Measurements from ENCODE around the gene USP28. TPM values are rescaled to one million over a fixed set of nuclear protein-coding genes. Genes with fewer than 3 reads are reported as not detected.

The USP28 gene
- total RNA-seq, 2 experiments from 2014 or later: 7.9 to 9.4 TPM

- CTCF ChIA-PET: no interaction called here
- no peaks in the 10 kb centered on the region for H3K36me3 ChIP-seq (ENCODE audit: insufficient read depth, low read length)
- H3K27ac ChIP-seq (ENCODE audit: low read depth in 1 of 2, low read length in 2 of 2): no peak overlapping the region
- DNase-seq: no peak
- Mint-ChIP-seq H3K9me3 (no peaks in the 10 kb centered on the region), H3K36me3 (ENCODE audit: low read depth) (peaks cover 7% of the 10 kb centered on the region), H3K4me3 (peak overlapping the region; percentile 53), H3K4me1 (ENCODE audit: low read depth) (peaks cover 13% of the 10 kb centered on the region), H3K27me3 (peaks cover 21% of the 10 kb centered on the region), H3K27ac (no peak overlapping the region)
- POLR2A ChIA-PET: no interaction called here
- peaks cover 0 to 20% of the 10 kb centered on the region in 2 experiments for H3K27me3 ChIP-seq (ENCODE audit: control insufficient read depth in 1 of 2, insufficient read depth in 2 of 2, low read length in 2 of 2)
- TF ChIP-seq, protein P1, sequence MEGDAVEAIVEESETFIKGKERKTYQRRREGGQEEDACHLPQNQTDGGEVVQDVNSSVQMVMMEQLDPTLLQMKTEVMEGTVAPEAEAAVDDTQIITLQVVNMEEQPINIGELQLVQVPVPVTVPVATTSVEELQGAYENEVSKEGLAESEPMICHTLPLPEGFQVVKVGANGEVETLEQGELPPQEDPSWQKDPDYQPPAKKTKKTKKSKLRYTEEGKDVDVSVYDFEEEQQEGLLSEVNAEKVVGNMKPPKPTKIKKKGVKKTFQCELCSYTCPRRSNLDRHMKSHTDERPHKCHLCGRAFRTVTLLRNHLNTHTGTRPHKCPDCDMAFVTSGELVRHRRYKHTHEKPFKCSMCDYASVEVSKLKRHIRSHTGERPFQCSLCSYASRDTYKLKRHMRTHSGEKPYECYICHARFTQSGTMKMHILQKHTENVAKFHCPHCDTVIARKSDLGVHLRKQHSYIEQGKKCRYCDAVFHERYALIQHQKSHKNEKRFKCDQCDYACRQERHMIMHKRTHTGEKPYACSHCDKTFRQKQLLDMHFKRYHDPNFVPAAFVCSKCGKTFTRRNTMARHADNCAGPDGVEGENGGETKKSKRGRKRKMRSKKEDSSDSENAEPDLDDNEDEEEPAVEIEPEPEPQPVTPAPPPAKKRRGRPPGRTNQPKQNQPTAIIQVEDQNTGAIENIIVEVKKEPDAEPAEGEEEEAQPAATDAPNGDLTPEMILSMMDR (IDR thresholded peaks at IDR 0.05): no peak
- ATAC-seq (ENCODE audit: poor library complexity): no peak
- no peaks in the 10 kb centered on the region for H3K9me3 ChIP-seq (ENCODE audit: control insufficient read depth in 1 of 2, insufficient read depth in 1 of 2, low read length in 2 of 2)
- H3K4me3 ChIP-seq (ENCODE audit: low read length): no peak overlapping the region
- intact Hi-C loops (cut with DNase I, micrococcal nuclease): loop anchor here (10.0 kb wide), 4 partner anchors 464 to 1704 kb away; partner anchors contain the start of genes NKAPD1 (in 1 of the 2), PIH1D2 (in 1 of the 2) and TTC12 (in 1 of the 2)
- H3K4me1 ChIP-seq (ENCODE audit: insufficient read depth, low read length): no peaks in the 10 kb centered on the region
Observed at GRCh38 chr11:113778111-113778910, 97.1 kb downstream of the USP28 start.

DNA sequence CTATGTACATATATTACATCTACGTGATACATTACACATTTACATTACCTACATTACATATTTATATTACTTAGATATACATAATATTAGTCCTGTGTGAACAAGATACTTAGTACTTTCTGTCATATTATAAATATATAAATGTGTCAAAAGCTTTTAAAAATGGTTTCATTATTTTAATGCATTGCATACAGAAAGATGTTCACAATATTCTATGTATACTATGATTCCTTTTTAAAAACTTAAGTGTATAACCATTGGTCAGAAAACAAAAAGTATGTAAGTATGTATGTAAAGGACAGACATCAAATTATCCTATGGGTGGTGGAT, 101.2 kb downstream of the USP28 start:
- intact Hi-C loops (cut with DNase I, micrococcal nuclease): loop anchor here (5.0 to 10.0 kb wide), 6 partner anchors 459 to 1699 kb away; partner anchors contain the start of genes NKAPD1 (in 1 of the 2), PIH1D2 (in 1 of the 2) and TTC12 (in 1 of the 2)
- CTCF ChIA-PET: interaction anchor here (1.5 kb wide), 1 partner anchor 9 kb away, joined by 3 read pairs; no protein-coding TSS in a partner anchor
- H3K27ac ChIP-seq (ENCODE audit: low read depth in 1 of 2, low read length in 2 of 2): peak overlapping the region; percentile 40 to 42
- Mint-ChIP-seq H3K9me3 (no peaks in the 10 kb centered on the region), H3K4me1 (ENCODE audit: low read depth) (peaks cover 31% of the 10 kb centered on the region), H3K4me3 (peak overlapping the region; percentile 95), H3K36me3 (ENCODE audit: low read depth) (peaks cover 22% of the 10 kb centered on the region), H3K27me3 (peaks cover under 1% of the 10 kb centered on the region), H3K27ac (peak overlapping the region; percentile 84)
- POLR2A ChIA-PET: no interaction called here
- peaks cover 12% of the 10 kb centered on the region for H3K4me1 ChIP-seq (ENCODE audit: insufficient read depth, low read length)
- no peaks in the 10 kb centered on the region for H3K9me3 ChIP-seq (ENCODE audit: control insufficient read depth in 1 of 2, insufficient read depth in 1 of 2, low read length in 2 of 2)
- ATAC-seq (ENCODE audit: poor library complexity) (no peak), DNase-seq (no peak)
- TF ChIP-seq, protein P1 (IDR thresholded peaks at IDR 0.05): peak; percentile 38
- no peaks in the 10 kb centered on the region for H3K27me3 ChIP-seq (ENCODE audit: control insufficient read depth in 1 of 2, insufficient read depth in 2 of 2, low read length in 2 of 2)
- H3K36me3 ChIP-seq (ENCODE audit: insufficient read depth, low read length): no peaks in the 10 kb centered on the region
- H3K4me3 ChIP-seq (ENCODE audit: low read length): peak overlapping the region; percentile 88

DNA sequence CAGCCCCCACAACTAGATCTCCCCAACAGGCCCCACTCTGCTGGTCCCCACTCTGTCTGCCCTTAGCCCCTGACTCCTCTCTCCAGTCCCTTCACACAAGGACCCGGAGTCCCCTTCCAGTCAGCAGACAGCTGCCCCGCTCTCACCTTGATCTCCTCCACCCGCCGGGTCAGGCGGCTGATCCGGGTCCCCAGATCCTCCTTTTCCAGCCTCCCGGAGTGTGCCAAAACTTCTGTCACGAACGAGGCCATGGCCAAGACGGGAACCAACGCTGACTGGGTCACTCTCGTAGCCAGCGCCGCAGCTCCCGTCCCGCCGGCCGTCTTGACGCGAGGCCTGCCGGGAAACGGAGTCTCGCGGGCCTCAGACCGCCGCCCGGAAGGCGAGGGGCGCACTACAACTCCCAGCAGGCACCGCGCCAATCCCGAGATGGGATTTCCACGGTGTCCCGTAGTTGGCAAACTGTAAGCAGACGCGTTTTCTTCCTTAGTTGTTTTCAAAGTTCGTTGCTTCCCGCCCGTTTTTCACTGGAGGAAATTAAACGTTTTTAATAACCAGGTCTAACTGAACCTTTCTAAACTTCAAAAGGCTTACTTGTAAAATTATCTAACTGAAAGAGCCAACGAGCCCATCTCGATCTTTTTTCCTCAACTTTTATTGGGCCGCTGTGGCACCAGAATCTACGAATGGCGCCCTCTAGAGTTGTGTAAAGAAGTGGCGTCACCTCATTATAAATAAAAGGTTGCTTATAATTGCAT, 101.8 kb downstream of the USP28 start, which contains the start of gene ZW10:
ZW10 (minus strand) TSS at position 277 of the 758 bp plus-strand sequence; CDS start at position 251, 26 bp downstream.
- H3K4me1 Mint-ChIP-seq (ENCODE audit: low read depth): peaks cover 31% of the 10 kb centered on the region
- DNase-seq (peak; percentile 86 to 96 (median 91)), ATAC-seq (ENCODE audit: poor library complexity) (peak; percentile 97)
- H3K27ac Mint-ChIP-seq: peak within 1 kb of the TSS; percentile 84
- intact Hi-C loops (cut with DNase I, micrococcal nuclease): loop anchor here (2.0 to 10.0 kb wide), 9 partner anchors 101 to 1699 kb away; partner anchors contain the start of genes TTC12 (in 2 of the 2), NKAPD1 (in 1 of the 2), PIH1D2 (in 1 of the 2) and REXO2 (in 1 of the 2)
- TF ChIP-seq, protein P1 (IDR thresholded peaks at IDR 0.05): peak; percentile 97
- Histone ChIP-seq H3K4me1 (ENCODE audit: insufficient read depth, low read length) (peaks cover 12% of the 10 kb centered on the region), H3K9me3 (ENCODE audit: control insufficient read depth in 1 of 2, insufficient read depth in 1 of 2, low read length in 2 of 2) (no peaks in the 10 kb centered on the region), H3K36me3 (ENCODE audit: insufficient read depth, low read length) (peaks cover 2% of the 10 kb centered on the region), H3K27me3 (ENCODE audit: control insufficient read depth in 1 of 2, insufficient read depth in 2 of 2, low read length in 2 of 2) (no peaks in the 10 kb centered on the region), H3K4me3 (ENCODE audit: low read length) (peak within 1 kb of the TSS; percentile 88), H3K27ac (ENCODE audit: low read depth in 1 of 2, low read length in 2 of 2) (peak within 1 kb of the TSS; percentile 40 to 42)
- H3K36me3 Mint-ChIP-seq (ENCODE audit: low read depth): peaks cover 27% of the 10 kb centered on the region
- H3K9me3 Mint-ChIP-seq: no peaks in the 10 kb centered on the region
- ChIA-PET POLR2A (interaction anchor here (0.9 kb wide), 2 partner anchors 102 to 459 kb away, joined by 3 read pairs; partner anchors contain the start of genes TTC12 and USP28), CTCF (interaction anchor here (0.8 to 1.5 kb wide), 3 partner anchors 8 to 9 kb away, joined by 3 to 4 read pairs (median 3); no protein-coding TSS in a partner anchor)
- H3K4me3 Mint-ChIP-seq: peak within 1 kb of the TSS; percentile 95
- no peaks in the 10 kb centered on the region for H3K27me3 Mint-ChIP-seq

Measured in CD4-positive, alpha-beta T cell (primary cell).